Prostate gland (tissue), 2 donors: ENCODE results near the gene LBX2. TPM values are rescaled to one million over a fixed set of nuclear protein-coding genes. Genes with fewer than 3 reads are reported as not detected.

Experiments
- DNase-seq: peaks from one replicate; pipeline ENCODE4 v3.0.0-alpha.2; 2019; ENCODE audit warnings: low spot score
- H3K27ac ChIP-seq, 2 donors: fragments of 200-600 bp; sonication (generic); 2 replicates each; pipeline ENCODE4 v1.5.1; 2017 to 2019
- H3K27me3 ChIP-seq: fragments of 200-600 bp; sonication (generic); replicated peaks from 2 replicates; pipeline ENCODE4 v1.5.1; 2019; ENCODE audit not compliant: insufficient read depth
- H3K36me3 ChIP-seq, 2 donors: fragments of 200-600 bp; sonication (generic); 1 replicate in 1 of 2; 2 replicates in 1 of 2; pipeline versions ENCODE4 v1.5.1 to v1.8.1; 2017 to 2019
- H3K4me1 ChIP-seq: fragments of 200-600 bp; sonication (generic); replicated peaks from 2 replicates; pipeline ENCODE4 v1.5.1; 2019
- H3K4me3 ChIP-seq, 2 donors: fragments of 200-600 bp; sonication (generic); 2 replicates each; pipeline ENCODE4 v1.5.1; 2017 to 2019
- H3K9me3 ChIP-seq: fragments of 200-600 bp; sonication (generic); 2 replicates; pipeline ENCODE4 v1.5.1; 2017
- CTCF ChIP-seq, 4 experiments: fragments of 200-600 bp in 2 of 4; fragments of 450-650 bp in 2 of 4; sonication (generic) in 2 of 4; IDR thresholded peaks; 1 replicate in 3 of 4; 2 replicates in 1 of 4; pipeline ENCODE4 v1.5.1; 2016 to 2019; ENCODE audit warnings: antibody characterized with exemption in 4 of 4, mild to moderate bottlenecking in 2 of 4, moderate library complexity in 2 of 4
- POLR2A ChIP-seq: fragments of 450-650 bp; IDR thresholded peaks from one replicate; pipeline ENCODE4 v1.6.1; 2016; ENCODE audit warnings: antibody characterized with exemption, mild to moderate bottlenecking
- POLR2AphosphoS5 ChIP-seq: sonication (generic); formaldehyde crosslinking; IDR thresholded peaks from one replicate; pipeline ENCODE4 v1.6.1; 2017; ENCODE audit warnings: antibody characterized with exemption
- WGBS: methylation state at CpG from one replicate; pipeline ENCODE4 v1.1.5; 2018; 5-methylcytosine and 5-hydroxymethylcytosine counted together
- intact Hi-C: fragments of 100-400 bp; cut with DNase I; formaldehyde crosslinking; loops from one replicate; pipeline ENCODE4 v1.14.2; 2022
- total RNA-seq, 2 donors: library from RNA; depleted of rRNA; stranded (reverse); fragments of >200 nt; gene quantifications; one replicate each; pipeline ENCODE4 v1.1.0, GENCODE V29; 2016

LBX2 gene
- total RNA-seq, 2 donors from 2014 or later, result 1.2 TPM; not detected in 1

- Histone ChIP-seq H3K4me1 (peaks cover 11% of the 10 kb centered on the region), H3K9me3 (no peaks in the 10 kb centered on the region), H3K4me3 (no peak overlapping the region), H3K27ac (no peak overlapping the region), H3K36me3 (no peaks in the 10 kb centered on the region), H3K27me3 (peaks cover 44% of the 10 kb centered on the region)
- 67% methylated on average over 13 of the region's 13 CpGs for WGBS
- TF ChIP-seq POLR2A, result no peak
- no peak for TF ChIP-seq POLR2AphosphoS5
- TF ChIP-seq CTCF (IDR thresholded peaks at IDR 0.05), result no peak
- intact Hi-C loops, result no loop called here
- DNase-seq, result no peak
These were observed 17.2 kb upstream of the LBX2 start for GRCh38 chr2:74516650-74517049.

- WGBS, result 3% methylated on average over 64 of the region's 72 CpGs
- DNase-seq, result no peak
- TF ChIP-seq POLR2AphosphoS5 (peak; percentile 9), CTCF (IDR thresholded peaks at IDR 0.05) (no peak)
- Histone ChIP-seq H3K27me3 (peaks cover 47% of the 10 kb centered on the region), H3K27ac (no peak overlapping the region), H3K4me1 (peaks cover 11% of the 10 kb centered on the region), H3K9me3 (no peaks in the 10 kb centered on the region), H3K4me3 (peak overlapping the region in 1 of 2 donors; percentile 15), H3K36me3 (no peaks in the 10 kb centered on the region)
- intact Hi-C loops, result no loop called here
These were observed 16.7 kb upstream of the LBX2 start for GRCh38 chr2:74515981-74516633.

GRCh38 chr2:74515271-74515980, 16.0 kb upstream of the LBX2 start:
- TF ChIP-seq POLR2AphosphoS5 (no peak), CTCF (IDR thresholded peaks at IDR 0.05) (no peak), POLR2A (no peak)
- peaks cover 11% of the 10 kb centered on the region for H3K4me1 ChIP-seq
- intact Hi-C loops, result no loop called here
- H3K36me3 ChIP-seq, result no peaks in the 10 kb centered on the region
- H3K9me3 ChIP-seq, result no peaks in the 10 kb centered on the region
- no peak for DNase-seq
- H3K27me3 ChIP-seq, result peaks cover 47% of the 10 kb centered on the region
- H3K4me3 ChIP-seq, result peak overlapping the region in 1 of 2 donors; percentile 15
- WGBS, result 5% methylated on average over 49 of the region's 60 CpGs
- H3K27ac ChIP-seq, result no peak overlapping the region

GRCh38 chr2:74514368-74515270, 15.2 kb upstream of the LBX2 start, which contains the start of gene TLX2:
TSS of gene TLX2 (plus strand) at chr2:74514450. CDS start at chr2:74514807, 357 bp downstream.
- intact Hi-C loops, result no loop called here
- WGBS, result 4% methylated on average over 42 of the region's 82 CpGs
- Histone ChIP-seq H3K9me3 (no peaks in the 10 kb centered on the region), H3K4me3 (no peak within 1 kb of the TSS), H3K27ac (no peak within 1 kb of the TSS), H3K27me3 (peaks cover 44% of the 10 kb centered on the region), H3K36me3 (no peaks in the 10 kb centered on the region), H3K4me1 (peaks cover 11% of the 10 kb centered on the region)
- no peak for DNase-seq
- no peak for TF ChIP-seq POLR2A
- TF ChIP-seq CTCF (IDR thresholded peaks at IDR 0.05), result no peak
- no peak for TF ChIP-seq POLR2AphosphoS5
